Fibroblast of skin of right quadriceps (primary cell): ENCODE data around the gene SENP7.

Source experiments
- DNase-seq: peaks from one replicate; pipeline ENCODE4 v3.0.0-alpha.2; 2013

Gene SENP7

DNA sequence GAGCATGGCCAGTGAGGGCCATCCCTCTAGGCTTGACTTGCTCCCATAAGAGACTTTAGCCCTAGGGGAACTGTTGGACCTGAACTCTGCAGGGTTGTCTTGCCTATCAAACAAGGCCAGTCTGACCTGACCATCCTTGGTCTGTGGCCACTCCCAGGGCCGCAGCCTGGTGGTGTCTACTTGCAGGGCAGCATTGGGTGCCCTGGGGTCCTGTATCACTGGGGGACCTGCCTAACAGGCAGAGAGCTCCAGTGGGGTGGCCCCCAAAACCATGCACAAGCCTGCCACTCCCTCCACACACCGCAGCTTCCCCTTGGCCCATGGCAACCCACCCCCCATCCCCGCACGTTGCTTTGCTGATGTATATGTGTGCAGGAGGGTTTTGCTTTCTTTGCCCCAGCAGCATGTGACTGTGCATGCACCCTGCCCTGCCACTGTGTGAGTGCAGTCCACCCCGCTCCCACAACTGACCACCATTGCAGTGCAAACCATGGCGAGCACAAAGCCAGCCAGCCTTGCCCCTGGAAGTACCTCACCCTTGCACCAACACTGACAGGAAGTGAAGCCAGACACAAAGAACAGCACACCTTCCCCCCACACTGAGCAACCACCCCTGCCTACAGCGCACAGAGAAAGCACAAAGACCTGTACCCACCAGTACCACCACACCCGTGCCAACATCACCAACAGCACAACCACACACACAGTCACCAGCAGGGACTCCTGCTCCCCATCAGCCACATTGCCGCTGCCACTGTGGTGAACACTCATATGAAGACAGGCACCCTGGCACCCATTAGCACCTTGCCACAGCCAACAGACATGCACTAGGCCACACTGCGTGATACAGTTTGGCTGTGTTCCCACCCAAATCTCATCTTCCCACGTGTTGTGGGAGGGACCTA lies 88.8 kb downstream of the SENP7 start:
- DNase-seq: no peak

GRCh38 chr3:101418851-101419250 lies 94.2 kb downstream of the SENP7 start:
- no peak for DNase-seq

GRCh38 chr3:101414121-101414520 lies 98.9 kb downstream of the SENP7 start:
- no peak for DNase-seq

GRCh38 chr3:101413656-101414055 lies 99.4 kb downstream of the SENP7 start:
- DNase-seq: no peak

DNA sequence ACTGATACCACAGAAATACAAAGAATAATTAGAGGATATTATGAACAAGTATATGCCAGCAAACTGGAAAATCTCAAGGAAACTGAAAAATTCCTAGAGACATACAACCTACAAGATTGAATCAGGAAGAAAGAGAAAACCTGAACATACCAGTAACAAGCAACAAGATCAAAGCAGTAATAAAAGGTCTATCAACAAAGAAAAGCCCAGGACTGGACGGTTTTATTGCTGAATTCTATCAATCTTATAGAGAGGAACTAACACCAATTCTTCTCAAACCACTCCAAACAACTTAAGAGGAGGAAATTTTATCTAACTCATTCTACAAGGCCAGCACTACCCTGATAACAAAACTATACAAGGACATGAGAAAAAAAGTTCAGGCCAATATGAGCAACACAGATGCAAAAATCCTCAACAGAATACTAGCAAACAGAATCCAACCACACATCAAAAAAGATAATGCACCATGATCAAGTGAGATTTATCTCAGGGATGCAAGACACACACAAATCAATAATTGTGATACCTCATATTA lies 121.5 kb downstream of the SENP7 start:
- no peak for DNase-seq

- no peak for DNase-seq
Measured at GRCh38 chr3:101388706-101389105, 124.3 kb downstream of the SENP7 start.

- DNase-seq: no peak
Measured at GRCh38 chr3:101387351-101387750, 125.7 kb downstream of the SENP7 start.

GRCh38 chr3:101384426-101384825 lies 128.6 kb downstream of the SENP7 start:
- no peak for DNase-seq

- no peak for DNase-seq
Measured at GRCh38 chr3:101383656-101384055, 129.4 kb downstream of the SENP7 start.

GRCh38 chr3:101383156-101383575 lies 129.8 kb downstream of the SENP7 start:
- DNase-seq: peak; percentile 55

- peak; percentile 55 for DNase-seq
Measured at GRCh38 chr3:101381809-101382208, 131.2 kb downstream of the SENP7 start.

GRCh38 chr3:101379658-101380376 lies 133.2 kb downstream of the SENP7 start:
- DNase-seq: no peak

- peak; percentile 3 for DNase-seq
Measured at GRCh38 chr3:101377796-101378195, 135.2 kb downstream of the SENP7 start.

DNA sequence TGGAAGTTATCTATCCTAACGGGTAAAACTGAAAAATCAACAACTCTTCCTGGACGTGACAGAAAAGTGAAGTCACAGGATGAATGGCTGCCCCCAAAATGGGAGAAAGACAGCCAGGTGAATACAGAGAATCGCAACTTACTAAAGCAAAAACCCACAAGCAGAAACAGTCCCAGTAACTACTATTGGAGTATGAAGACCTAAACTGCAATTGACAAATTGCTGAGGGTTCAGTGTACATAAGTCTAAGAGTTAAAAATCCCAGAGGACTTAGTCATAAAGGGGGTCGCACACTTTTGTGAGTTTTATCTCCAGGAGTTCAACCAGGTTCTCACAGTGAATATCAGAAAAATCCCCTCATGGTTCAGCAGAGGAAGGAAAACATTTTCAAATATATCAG lies 135.8 kb downstream of the SENP7 start:
- peak; percentile 5 for DNase-seq

DNA sequence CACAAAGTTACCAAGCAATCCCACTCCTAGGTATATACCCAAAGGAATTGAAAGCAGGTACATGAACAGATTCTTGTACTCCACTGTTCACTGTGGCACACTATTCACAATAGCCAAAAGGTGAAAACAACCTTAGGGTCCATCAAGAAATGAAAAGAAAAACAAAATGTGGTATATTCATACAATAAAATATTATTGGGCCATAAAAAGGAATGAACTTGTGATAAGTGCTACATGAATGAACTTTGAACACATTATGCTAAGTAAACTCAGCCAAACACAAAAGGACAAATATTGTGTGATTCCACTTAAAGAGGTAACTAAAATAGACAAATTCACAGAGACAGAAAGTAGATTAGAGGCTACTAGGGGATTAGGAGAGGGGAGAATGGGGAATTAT lies 137.4 kb downstream of the SENP7 start:
- DNase-seq: no peak

DNA sequence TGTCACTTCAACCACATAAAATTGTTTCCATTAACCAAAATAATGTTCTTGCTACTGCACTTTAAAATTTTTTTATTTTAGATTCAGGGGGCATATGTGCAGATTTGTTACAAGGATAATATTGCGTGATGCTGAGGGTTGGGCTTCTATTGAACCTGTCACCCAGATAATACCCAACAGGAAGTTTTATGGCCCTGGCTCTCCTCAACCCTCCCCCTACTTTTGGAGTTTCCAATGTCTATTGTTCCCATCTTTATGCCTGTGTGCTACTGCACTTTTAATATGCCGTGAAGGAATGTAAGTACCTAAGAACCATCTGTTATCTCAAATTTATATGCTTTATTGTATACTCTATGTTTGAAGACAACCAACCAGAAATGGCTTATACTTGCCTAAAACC lies 150.6 kb downstream of the SENP7 start:
- no peak for DNase-seq

DNA sequence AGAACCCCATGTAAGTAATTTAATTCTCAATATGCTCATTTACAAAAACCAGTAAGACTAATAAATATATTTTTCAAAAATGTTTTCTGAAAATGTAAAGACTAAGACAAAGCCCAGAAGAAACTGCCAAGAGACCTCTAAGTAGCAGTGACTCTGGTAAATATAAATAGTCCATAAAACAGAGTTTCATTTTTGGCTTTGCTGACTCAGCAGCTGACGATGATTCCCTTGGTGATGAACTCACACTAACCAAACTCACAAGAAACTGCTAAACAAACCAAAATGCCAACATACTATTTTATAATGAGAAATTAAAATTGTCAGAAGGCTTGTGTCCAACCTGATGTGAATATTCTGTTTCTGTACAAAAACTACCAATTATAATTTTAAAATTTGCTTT lies 161.2 kb downstream of the SENP7 start:
- DNase-seq: peak; percentile 3

DNA sequence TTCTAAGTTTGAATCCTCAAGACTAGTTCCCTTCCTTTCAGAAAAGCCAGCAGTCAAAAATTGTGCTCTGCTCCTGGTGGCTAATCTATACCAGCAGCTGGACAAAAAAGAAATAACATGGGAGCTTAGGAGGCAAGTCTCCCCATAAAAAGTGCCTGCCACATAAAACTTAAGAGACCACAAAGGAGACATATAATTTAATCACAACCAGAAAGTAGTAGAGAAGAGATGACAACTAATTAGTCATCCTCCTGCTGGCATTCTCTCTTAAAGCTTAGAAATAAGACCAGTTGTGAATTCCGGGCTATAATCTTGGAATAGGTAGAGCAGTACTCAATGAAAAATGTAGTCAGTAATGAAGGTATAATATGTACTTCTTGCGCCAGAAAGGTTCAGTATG lies 172.4 kb downstream of the SENP7 start:
- peak; percentile 48 for DNase-seq

DNA sequence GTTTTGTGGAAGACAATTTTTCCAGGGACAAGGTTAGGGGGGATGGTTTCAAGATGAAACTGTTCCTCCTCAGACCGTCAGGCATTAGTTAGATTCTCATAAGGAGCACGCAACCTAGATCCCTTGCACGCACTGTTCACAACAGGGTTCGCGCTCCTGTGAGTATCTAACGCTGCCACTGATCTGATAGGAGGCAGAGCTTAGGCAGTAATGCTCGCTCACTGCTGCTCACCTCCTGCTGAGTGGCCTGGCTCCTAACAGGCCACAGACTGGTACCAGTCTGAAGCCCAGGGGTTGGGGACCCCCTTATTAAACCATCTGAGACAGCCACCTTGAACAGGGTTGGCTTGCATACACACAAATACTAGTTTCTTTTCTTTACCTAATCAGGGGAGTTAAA lies 179.1 kb downstream of the SENP7 start:
- no peak for DNase-seq

GRCh38 chr3:101329016-101329673 lies 183.9 kb downstream of the SENP7 start:
- no peak for DNase-seq

GRCh38 chr3:101325393-101326134 lies 187.4 kb downstream of the SENP7 start:
- DNase-seq: no peak

GRCh38 chr3:101320475-101320874 lies 192.5 kb downstream of the SENP7 start, which contains the start of gene IMPG2:
Gene IMPG2, minus strand, starts transcription at chr3:101320575. Its CDS starts 203 bp downstream, at chr3:101320372.
- no peak for DNase-seq
